NCI-H774 (cell line): ENCODE data around the gene ILDR1.

Experiments used
- DNase-seq: peaks from one replicate; lab custom pipeline; 2025; lab: John Stamatoyannopoulos, UW

ILDR1 gene

GRCh38 chr3:122014741-122015140, 7.3 kb downstream of the ILDR1 start:
- no peak for DNase-seq

GRCh38 chr3:122013448-122013925, 8.6 kb downstream of the ILDR1 start:
- no peak for DNase-seq

- no peak for DNase-seq
These were observed 9.2 kb downstream of the ILDR1 start for GRCh38 chr3:122012821-122013220.

GRCh38 chr3:122011396-122011795, 10.7 kb downstream of the ILDR1 start:
- no peak for DNase-seq

GRCh38 chr3:122010506-122010905, 11.5 kb downstream of the ILDR1 start:
- no peak for DNase-seq

- DNase-seq = no peak
These were observed 13.9 kb downstream of the ILDR1 start for GRCh38 chr3:122008166-122008565.

- DNase-seq = no peak
These were observed 15.8 kb downstream of the ILDR1 start for GRCh38 chr3:122006267-122006666.

GRCh38 chr3:122004991-122005565, 17.0 kb downstream of the ILDR1 start:
- no peak for DNase-seq

GRCh38 chr3:122004107-122004506, 17.9 kb downstream of the ILDR1 start:
- DNase-seq = peak; percentile 49

GRCh38 chr3:122003606-122004005, 18.4 kb downstream of the ILDR1 start:
- no peak for DNase-seq

- DNase-seq = no peak
These were observed 18.9 kb downstream of the ILDR1 start for GRCh38 chr3:122003112-122003511.

- DNase-seq = no peak
These were observed 19.4 kb downstream of the ILDR1 start for GRCh38 chr3:122002611-122003010.

GRCh38 chr3:122001892-122002291, 20.2 kb downstream of the ILDR1 start:
- no peak for DNase-seq

- DNase-seq = no peak
These were observed 21.0 kb downstream of the ILDR1 start for GRCh38 chr3:122000936-122001605.

GRCh38 chr3:121999931-122000330, 22.1 kb downstream of the ILDR1 start:
- no peak for DNase-seq

- DNase-seq = no peak
These were observed 23.2 kb downstream of the ILDR1 start for GRCh38 chr3:121998611-121999473.

GRCh38 chr3:121998030-121998580, 23.9 kb downstream of the ILDR1 start:
- no peak for DNase-seq

GRCh38 chr3:121997372-121997771, 24.7 kb downstream of the ILDR1 start:
- no peak for DNase-seq

- DNase-seq = no peak
These were observed 25.6 kb downstream of the ILDR1 start for GRCh38 chr3:121996441-121996840.

- DNase-seq = no peak
These were observed 26.6 kb downstream of the ILDR1 start for GRCh38 chr3:121995161-121996137.

- DNase-seq = no peak
These were observed 27.5 kb downstream of the ILDR1 start for GRCh38 chr3:121994551-121994950.
